Left colon (tissue), 2 donors: ENCODE measurements around the gene SLC46A3. TPM values are rescaled to one million over a fixed set of nuclear protein-coding genes. Genes with fewer than 3 reads are reported as not detected.
"Not testable (repeated sequence)": the region's sequence is repeated elsewhere in the genome, so short reads cannot be mapped to it uniquely, and the experiment has no call there.

Experiments
- ATAC-seq: fragments of 200-7000 bp; cut with Tn5 transposase; one replicate; pipeline ENCODE4 v1.9.1; 2020; ENCODE audit warnings: mild to moderate bottlenecking, moderate library complexity
- DNase-seq, 2 donors: peaks; one replicate each; pipeline ENCODE4 v3.0.0-alpha.2; 2020
- intact Hi-C, 2 donors: fragments of 100-400 bp; cut with DNase I in 1 of 2; cut with micrococcal nuclease in 1 of 2; formaldehyde crosslinking; loops; one replicate each; pipeline versions ENCODE4 v1.11.2 to v1.14.0; 2022; cut with DNase I, micrococcal nuclease
- total RNA-seq, 2 donors: library from RNA; stranded (reverse); fragmentation: NEBNext Ultra II Directional; extraction: Animal tissue kit (Norgen Biotek cat#: 25700); gene quantifications; one replicate each; pipeline ENCODE4 v1.2.1, GENCODE V29; 2021
- donor health status: DM: no; HTN: no; CAD: no.
- donor health status: DM: yes; HTN: yes; CAD: no.

The SLC46A3 gene
- total RNA-seq, 2 donors from 2014 or later: 48.7 to 54.6 TPM

- intact Hi-C loops: no loop called here
- no peak for ATAC-seq
- no peak for DNase-seq
Observed at GRCh38 chr13:28697441-28697840, 21.3 kb downstream of the SLC46A3 start.

GRCh38 chr13:28693605-28694491 is 24.9 kb downstream of the SLC46A3 start:
- peak; percentile 80 for ATAC-seq
- intact Hi-C loops: not testable (repeated sequence)
- DNase-seq: peak; percentile 50 to 52

- ATAC-seq: no peak
- no peak for DNase-seq
- intact Hi-C loops: no loop called here
Observed at GRCh38 chr13:28685892-28686291, 32.9 kb downstream of the SLC46A3 start.

DNA sequence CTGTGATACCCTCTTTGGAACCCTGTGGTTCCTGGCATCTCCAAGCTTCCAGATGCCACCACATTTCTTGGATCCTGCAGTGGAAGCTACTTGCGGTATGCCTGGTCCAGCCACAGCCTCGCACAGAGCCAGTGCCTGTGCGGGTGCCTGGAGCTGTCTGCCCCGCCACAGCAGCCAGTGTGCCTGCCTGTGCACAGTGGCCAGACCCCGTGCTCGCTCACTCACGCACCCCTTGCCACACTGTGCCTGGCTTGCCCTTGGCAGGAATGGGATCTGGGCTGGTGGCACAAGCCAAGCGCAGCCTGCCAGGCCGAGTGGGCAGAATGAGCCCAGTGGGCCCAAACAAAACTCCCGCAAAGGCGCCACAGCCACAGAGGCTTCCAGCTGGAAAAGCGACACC is 33.7 kb downstream of the SLC46A3 start:
- ATAC-seq (no peak), DNase-seq (no peak)
- intact Hi-C loops: no loop called here

GRCh38 chr13:28684257-28684656 is 34.5 kb downstream of the SLC46A3 start:
- DNase-seq (peak; percentile 55 to 60), ATAC-seq (peak; percentile 89)
- intact Hi-C loops: no loop called here

GRCh38 chr13:28683169-28683568 is 35.6 kb downstream of the SLC46A3 start:
- ATAC-seq, DNase-seq, intact Hi-C loops: not testable (repeated sequence)

- ATAC-seq: no peak
- DNase-seq: no peak
- intact Hi-C loops: no loop called here
Observed at GRCh38 chr13:28680541-28680940, 38.2 kb downstream of the SLC46A3 start.

DNA sequence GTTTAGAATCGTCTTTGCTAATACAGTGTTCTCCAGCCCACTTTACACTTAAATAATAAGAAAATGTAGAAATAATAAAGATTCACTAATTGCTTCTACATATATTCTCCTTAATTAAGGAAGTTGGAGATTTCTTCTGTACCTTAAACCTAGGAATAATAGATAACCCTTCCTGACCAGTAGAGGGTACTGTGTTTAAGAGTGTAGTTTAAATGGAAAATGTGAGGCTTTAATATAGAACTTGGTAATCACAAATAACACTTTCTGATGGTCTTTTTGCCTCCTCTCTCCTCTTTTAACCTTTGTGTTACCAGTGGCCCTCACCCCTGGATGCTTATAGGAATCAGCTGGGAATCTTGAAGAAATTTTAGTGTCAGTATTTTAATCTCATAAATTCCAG is 39.1 kb downstream of the SLC46A3 start:
- ATAC-seq (peak; percentile 62), DNase-seq (no peak)
- intact Hi-C loops: loop anchor here in 1 of 2 donors (10.0 kb wide), 1 partner anchor 115 kb away; no protein-coding TSS in a partner anchor

DNA sequence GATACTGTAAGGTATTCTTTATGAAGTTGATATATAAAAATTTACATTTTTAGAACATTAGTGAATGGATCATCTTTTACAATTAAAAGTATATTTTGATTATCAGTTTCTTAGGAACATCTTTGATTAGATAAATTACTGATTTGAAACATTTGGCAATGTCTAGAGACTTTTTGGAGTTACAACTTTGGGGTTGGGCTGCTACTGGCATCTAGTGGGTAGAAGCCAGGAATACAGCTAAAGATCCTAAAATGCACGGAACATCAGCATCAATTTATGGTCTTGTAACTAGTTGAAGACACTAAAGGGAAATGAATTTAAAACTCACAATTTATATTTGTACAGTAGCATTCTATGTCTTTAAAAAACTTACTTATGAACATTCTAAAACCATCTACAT is 40.0 kb downstream of the SLC46A3 start:
- DNase-seq (no peak), ATAC-seq (no peak)
- intact Hi-C loops: loop anchor here in 1 of 2 donors (10.0 kb wide), 1 partner anchor 116 kb away; no protein-coding TSS in a partner anchor

DNA sequence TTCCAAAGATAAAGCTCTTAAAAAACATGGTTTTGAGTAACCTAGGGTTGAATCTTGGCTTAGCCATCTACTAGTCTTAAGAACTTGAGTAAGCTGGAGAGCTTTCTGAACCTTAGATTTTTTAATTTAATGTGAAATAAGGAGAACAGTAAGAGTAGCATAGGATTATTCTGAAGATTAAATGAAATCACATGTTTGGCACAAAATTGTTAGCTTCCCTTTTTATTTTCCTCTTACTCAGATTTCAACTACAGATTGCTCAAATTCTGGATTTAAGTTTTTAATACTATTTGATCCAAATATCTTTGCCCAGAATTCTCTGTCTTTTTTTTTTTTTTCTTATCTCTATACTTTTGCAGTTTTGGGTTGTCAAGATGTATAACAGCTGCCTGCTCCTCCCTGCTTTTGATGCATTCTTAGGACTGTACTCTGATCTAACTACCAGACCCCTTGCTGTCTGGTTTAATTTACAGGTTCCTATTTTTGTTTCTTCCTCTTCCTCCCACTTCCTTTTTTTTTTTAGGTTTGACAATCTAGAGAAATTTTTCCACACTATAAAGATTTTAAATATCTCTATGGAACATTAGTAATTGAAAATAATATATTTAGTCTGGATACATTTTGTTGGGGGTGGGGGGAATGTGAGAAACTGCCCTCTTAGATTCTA is 47.5 kb downstream of the SLC46A3 start:
- intact Hi-C loops: loop anchor here in 1 of 2 donors (10.0 kb wide), 1 partner anchor 124 kb away; no protein-coding TSS in a partner anchor
- DNase-seq (no peak), ATAC-seq (no peak)

DNA sequence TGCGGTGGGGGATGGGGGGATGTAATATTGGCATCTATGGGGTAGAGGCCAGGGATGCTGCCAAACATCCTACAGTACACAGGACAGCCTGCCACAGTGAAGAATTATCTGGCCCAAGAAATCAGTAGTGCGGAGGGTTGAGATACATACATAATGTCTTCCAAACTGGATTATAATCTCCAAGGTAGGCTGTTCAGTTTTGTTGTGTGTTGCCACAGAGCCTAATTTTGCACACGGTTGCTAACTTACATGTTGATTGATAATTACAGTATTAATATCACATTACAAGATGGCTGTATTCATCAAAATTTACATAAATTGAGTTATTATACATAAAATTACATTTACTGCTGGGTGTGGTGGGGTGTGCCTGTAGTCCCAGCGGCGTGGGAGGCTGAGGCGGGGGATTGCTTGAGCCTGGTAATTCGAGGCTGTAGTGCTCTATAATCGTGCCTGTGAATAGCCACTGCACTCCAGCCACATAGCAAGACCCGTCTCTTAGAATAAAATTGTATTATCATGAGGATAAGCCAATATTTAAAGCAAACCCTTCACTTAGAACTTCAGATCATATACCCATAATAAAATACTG is 51.8 kb downstream of the SLC46A3 start:
- ATAC-seq (no peak), DNase-seq (no peak)
- intact Hi-C loops: no loop called here

GRCh38 chr13:28659621-28659970 is 59.2 kb downstream of the SLC46A3 start:
- DNase-seq (no peak), ATAC-seq (peak; percentile 4)
- intact Hi-C loops: no loop called here

DNA sequence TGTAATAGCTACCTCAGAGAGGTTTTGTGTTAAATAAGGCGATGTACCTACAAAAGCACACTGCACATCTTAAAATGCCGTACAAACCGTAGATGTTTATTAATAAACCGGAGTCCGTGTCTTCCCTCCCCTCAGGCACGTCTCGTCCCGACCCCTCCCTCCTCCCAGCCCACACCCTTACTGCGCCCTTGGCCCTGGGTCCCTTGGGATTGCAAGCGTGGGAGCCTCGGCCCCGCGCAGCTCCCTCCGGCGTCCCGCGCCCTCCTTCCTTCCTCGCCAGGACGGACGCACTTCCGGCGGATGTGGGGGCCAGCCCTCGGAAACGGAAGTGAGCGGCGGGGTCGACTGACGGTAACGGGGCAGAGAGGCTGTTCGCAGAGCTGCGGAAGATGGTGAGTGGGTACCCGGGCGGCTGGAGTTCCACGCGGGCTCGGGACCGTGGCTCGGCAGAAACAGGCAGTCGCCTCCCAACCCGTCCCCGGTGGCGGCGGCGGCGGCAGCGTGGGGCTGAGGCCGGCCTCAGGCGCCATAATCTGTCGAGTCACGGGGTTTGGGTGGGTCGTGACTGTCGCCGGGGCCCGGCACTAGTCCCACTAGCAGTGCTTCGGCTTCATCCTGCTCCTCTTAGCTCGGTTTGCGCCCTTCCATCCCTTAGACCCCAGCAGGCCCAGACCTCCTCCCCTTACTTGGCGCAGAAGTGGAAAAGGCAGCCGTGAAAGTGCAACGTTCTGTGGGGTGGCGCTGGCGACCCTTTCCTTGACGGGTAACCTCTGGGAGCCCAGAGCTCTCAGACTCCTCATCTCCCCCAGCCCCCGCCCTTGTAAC is 59.8 kb downstream of the SLC46A3 start, which contains the start of gene POMP:
Gene POMP (plus strand): TSS at position 335 of the 825 bp plus-strand sequence. CDS start 55 bp downstream, at position 390.
- intact Hi-C loops: no loop called here
- ATAC-seq (peak; percentile 97), DNase-seq (peak; percentile 90 to 94)

DNA sequence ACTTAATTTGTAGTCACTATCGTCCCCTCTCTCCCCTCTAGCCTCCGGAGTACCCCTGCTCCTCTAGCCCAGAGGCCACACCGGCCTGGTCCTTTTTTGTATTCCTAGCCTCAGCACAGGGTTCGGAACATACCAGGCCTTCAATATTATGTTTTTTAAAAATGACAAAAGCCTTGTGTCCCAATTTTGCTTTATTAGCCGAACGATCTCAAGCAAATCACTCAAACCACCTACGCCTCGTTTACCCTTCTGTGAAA is 60.3 kb downstream of the SLC46A3 start:
- peak; percentile 14 for ATAC-seq
- intact Hi-C loops: no loop called here
- DNase-seq: peak in 1 of 2 donors; percentile 18

DNA sequence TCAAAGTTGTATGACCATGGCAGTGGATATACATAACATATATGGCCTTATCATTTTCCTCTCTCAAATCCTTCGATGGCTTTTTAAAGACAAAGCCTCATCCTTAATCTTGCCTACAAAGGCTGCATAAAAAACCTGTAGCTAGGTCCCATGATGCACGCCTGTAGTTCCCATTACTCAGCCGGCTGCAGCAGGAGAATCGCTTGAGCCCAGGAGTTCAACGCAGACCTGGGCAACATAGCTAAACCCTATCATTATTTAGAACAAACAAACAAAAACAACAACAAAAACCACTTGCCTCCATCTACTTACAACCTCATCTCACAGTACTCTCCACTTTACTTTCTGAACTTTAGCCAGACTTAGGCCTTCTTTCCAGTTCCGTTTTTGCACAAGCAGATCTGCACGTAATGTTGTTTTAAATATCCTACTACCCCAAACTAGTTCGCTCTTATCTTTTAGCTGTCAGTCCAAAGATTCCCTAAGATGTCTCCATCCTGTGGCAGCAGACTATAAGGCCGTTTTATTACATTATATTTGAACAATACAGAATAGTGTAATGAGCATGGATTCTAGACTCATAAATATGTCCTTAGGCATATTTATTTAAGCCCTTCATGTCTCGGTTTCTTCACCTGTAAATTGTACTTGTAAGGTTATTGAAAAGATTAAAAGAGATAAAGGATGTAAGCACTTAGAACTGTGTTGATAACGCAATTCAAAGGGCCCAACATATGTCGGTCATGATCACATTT is 60.8 kb downstream of the SLC46A3 start:
- ATAC-seq (peak; percentile 53), DNase-seq (no peak)
- intact Hi-C loops: no loop called here

GRCh38 chr13:28655561-28655960 is 63.2 kb downstream of the SLC46A3 start:
- DNase-seq (no peak), ATAC-seq (no peak)

GRCh38 chr13:28654276-28654675 is 64.5 kb downstream of the SLC46A3 start:
- ATAC-seq: no peak
- intact Hi-C loops: no loop called here
- no peak for DNase-seq

More at GRCh38 chr13:28655561-28655960, 63.2 kb downstream of the SLC46A3 start:
- intact Hi-C loops: no loop called here

DNA sequence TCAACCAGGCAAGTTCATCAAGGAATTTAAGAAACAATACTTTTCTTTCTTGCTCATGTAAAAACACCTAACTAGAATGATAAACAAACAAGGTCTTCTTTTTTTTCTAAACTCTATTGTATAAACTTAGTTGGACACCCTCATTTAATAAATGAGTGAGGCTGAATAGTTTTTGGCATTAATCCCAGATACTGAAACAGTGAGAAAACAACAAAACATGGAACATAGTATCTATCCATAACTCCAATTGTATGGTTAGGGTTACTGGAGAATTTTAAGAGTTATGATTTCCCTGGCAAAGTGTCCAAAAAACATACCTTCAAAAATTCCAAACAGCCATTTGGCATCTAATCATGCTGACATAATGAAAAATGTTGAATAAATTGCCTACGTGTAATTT is 65.7 kb downstream of the SLC46A3 start:
- intact Hi-C loops: no loop called here

More for the DNA sequence above, 65.7 kb downstream of the SLC46A3 start:
- ATAC-seq (no peak), DNase-seq (no peak)
